HEK293 (cell line): ENCODE results near the gene HJURP.

ENCODE experiments used
- CTCF ChIA-PET: fragments of 350-600 bp; formaldehyde crosslinking; extraction: SDS; loops from one replicate; lab custom pipeline; 2021; ENCODE audit warnings: antibody characterized with exemption; lab: Yijun Ruan, JAX
- POLR2A ChIA-PET: fragments of 300-600 bp; formaldehyde crosslinking; extraction: SDS; loops from one replicate; lab custom pipeline; 2020; ENCODE audit warnings: antibody characterized with exemption, inconsistent platforms; lab: Yijun Ruan, JAX
- H3K27ac ChIP-seq: fragments of 200-500 bp; sonication (Bioruptor generic); 2 replicates; pipeline ENCODE4 v1.5.1; 2014; ENCODE audit warnings: low read depth, low read length, control low read depth, inconsistent platforms; ENCODE audit errors: extremely low read depth
- H3K36me3 ChIP-seq, 2 experiments: fragments of 200-500 bp in 1 of 2; sonication (Bioruptor generic) in 1 of 2; 1 replicate in 1 of 2; 2 replicates in 1 of 2; pipeline ENCODE4 v1.5.1; 2014 to 2017; ENCODE audit warnings: inconsistent platforms in 2 of 2, low read length in 2 of 2; ENCODE audit not compliant: control insufficient read depth in 2 of 2, insufficient read depth in 1 of 2
- H3K4me1 ChIP-seq: fragments of 200-500 bp; sonication (Bioruptor generic); 2 replicates; pipeline ENCODE4 v1.5.1; 2014; ENCODE audit warnings: mild to moderate bottlenecking, low read length, inconsistent platforms; ENCODE audit not compliant: control insufficient read depth, insufficient read depth
- H3K4me3 ChIP-seq: 2 replicates; pipeline ENCODE4 v1.5.1; 2011; ENCODE audit warnings: low read depth, mild to moderate bottlenecking, control low read depth, low read length, moderate library complexity
- H3K9me3 ChIP-seq: fragments of 200-500 bp; sonication (Bioruptor generic); 2 replicates; pipeline ENCODE4 v1.5.1; 2014; ENCODE audit warnings: low read depth, low read length, inconsistent platforms; ENCODE audit not compliant: control insufficient read depth, insufficient read depth
- EGR2 ChIP-seq: fragments of 450-650 bp; formaldehyde crosslinking; IDR thresholded peaks from 2 replicates; pipeline ENCODE4 v1.5.1; 2016; ENCODE audit warnings: low read depth, missing biosample characterization, missing genetic modification characterization
- GFI1B ChIP-seq: fragments of 450-650 bp; formaldehyde crosslinking; IDR thresholded peaks from 2 replicates; pipeline ENCODE4 v1.5.1; 2016; ENCODE audit warnings: missing biosample characterization, missing genetic modification characterization
- YY1 ChIP-seq: fragments of 450-650 bp; formaldehyde crosslinking; IDR thresholded peaks from 2 replicates; pipeline ENCODE4 v1.5.1; 2018; ENCODE audit warnings: missing biosample characterization, missing genetic modification characterization
- ZNF350 ChIP-seq: fragments of 450-650 bp; formaldehyde crosslinking; IDR thresholded peaks from 2 replicates; pipeline ENCODE4 v1.5.0; 2017; ENCODE audit warnings: missing biosample characterization, mild to moderate bottlenecking, missing genetic modification characterization
- ZNF404 ChIP-seq: fragments of 450-650 bp; formaldehyde crosslinking; IDR thresholded peaks from 2 replicates; pipeline ENCODE4 v1.5.1; 2017; ENCODE audit warnings: missing biosample characterization, missing genetic modification characterization
- ZNF585B ChIP-seq: fragments of 450-650 bp; formaldehyde crosslinking; IDR thresholded peaks from 2 replicates; pipeline ENCODE4 v1.5.1; 2016; ENCODE audit warnings: missing biosample characterization, missing genetic modification characterization
- ZNF621 ChIP-seq: fragments of 450-650 bp; formaldehyde crosslinking; IDR thresholded peaks from 2 replicates; pipeline ENCODE4 v1.5.1; 2017; ENCODE audit warnings: missing biosample characterization, missing genetic modification characterization
- ZNF664 ChIP-seq: fragments of 450-650 bp; formaldehyde crosslinking; IDR thresholded peaks from 2 replicates; pipeline ENCODE4 v1.5.1; 2016; ENCODE audit warnings: missing biosample characterization, missing genetic modification characterization
- TF ChIP-seq, protein P1 (sequence below): fragments of 450-650 bp; formaldehyde crosslinking; IDR thresholded peaks from 2 replicates; pipeline ENCODE4 v1.5.1; 2016; ENCODE audit warnings: missing biosample characterization, missing genetic modification characterization
- TF ChIP-seq, protein P2 (sequence below): fragments of 450-650 bp; formaldehyde crosslinking; IDR thresholded peaks from 2 replicates; pipeline ENCODE4 v1.5.1; 2016; ENCODE audit warnings: missing biosample characterization, missing genetic modification characterization
- TF ChIP-seq, protein P3 (sequence below): fragments of 450-650 bp; formaldehyde crosslinking; IDR thresholded peaks from 2 replicates; pipeline ENCODE4 v1.5.1; 2016; ENCODE audit warnings: missing biosample characterization, missing genetic modification characterization, borderline replicate concordance
- TF ChIP-seq, protein P4 (sequence below): fragments of 450-650 bp; formaldehyde crosslinking; IDR thresholded peaks from 2 replicates; pipeline ENCODE4 v1.5.1; 2016; ENCODE audit warnings: missing biosample characterization, missing genetic modification characterization, low read depth
- TF ChIP-seq, protein P5 (sequence below): fragments of 450-650 bp; formaldehyde crosslinking; conservative IDR thresholded peaks from 2 replicates; pipeline ENCODE4 v1.5.1; 2016; ENCODE audit warnings: low read depth, missing biosample characterization, missing genetic modification characterization
- TF ChIP-seq, protein P6 (sequence below): fragments of 450-650 bp; formaldehyde crosslinking; IDR thresholded peaks from 2 replicates; pipeline ENCODE4 v1.5.1; 2016; ENCODE audit warnings: missing biosample characterization, missing genetic modification characterization

HJURP gene

DNA sequence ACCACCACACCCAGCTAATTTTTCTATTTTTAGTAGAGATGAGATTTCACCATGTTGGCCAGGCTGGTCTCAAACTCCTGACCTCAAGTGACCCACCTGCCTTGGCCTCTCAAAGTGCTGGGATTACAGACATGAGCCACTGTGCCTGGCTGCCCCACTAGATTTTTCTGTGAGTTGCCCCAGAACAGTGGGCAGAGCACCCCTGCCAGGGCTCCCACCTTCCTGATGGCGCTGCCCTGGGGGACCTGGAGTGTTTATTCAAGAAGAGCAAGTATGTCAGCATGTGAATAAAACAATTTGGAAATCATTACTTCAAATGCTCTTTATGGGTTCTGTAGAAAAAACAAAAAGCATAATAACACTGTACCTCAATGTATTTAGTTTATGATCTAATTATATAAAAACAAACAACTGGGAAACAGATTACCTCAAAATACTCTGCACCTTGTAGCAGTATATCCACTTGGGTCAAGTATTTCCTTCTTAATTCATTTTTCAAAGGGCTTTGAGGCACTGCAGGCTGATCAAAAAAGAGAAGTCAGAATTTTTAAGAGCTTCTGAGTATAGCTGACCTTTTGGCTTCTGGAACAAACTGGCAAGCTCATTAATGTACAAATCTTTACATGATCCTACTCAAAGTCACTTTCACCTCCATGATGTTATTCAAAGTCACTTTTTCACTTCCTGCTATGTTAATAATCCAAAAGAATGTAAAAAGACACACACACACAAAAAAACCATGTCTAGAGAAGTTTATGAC lies 8.9 kb downstream of the HJURP start:
- Histone ChIP-seq H3K27ac (no peak overlapping the region), H3K9me3 (no peaks in the 10 kb centered on the region), H3K4me1 (no peaks in the 10 kb centered on the region), H3K36me3 (peaks cover 71 to 100% of the 10 kb centered on the region in 2 experiments)
- POLR2A ChIA-PET, result interaction anchor here (0.9 to 1.5 kb wide), 4 partner anchors 9 to 14 kb away, joined by 3 to 4 read pairs (median 3); partner anchors contain the start of gene HJURP
- TF ChIP-seq ZNF664 (tag by site-specific recombination), result no peak
- no peak for TF ChIP-seq EGR2 (tag by site-specific recombination)
- TF ChIP-seq ZNF350, result no peak
- TF ChIP-seq, protein P1, sequence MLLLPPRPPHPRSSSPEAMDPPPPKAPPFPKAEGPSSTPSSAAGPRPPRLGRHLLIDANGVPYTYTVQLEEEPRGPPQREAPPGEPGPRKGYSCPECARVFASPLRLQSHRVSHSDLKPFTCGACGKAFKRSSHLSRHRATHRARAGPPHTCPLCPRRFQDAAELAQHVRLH (tag by site-specific recombination), result no peak
- TF ChIP-seq YY1 (tag by site-specific recombination), result no peak
- TF ChIP-seq, protein P2, sequence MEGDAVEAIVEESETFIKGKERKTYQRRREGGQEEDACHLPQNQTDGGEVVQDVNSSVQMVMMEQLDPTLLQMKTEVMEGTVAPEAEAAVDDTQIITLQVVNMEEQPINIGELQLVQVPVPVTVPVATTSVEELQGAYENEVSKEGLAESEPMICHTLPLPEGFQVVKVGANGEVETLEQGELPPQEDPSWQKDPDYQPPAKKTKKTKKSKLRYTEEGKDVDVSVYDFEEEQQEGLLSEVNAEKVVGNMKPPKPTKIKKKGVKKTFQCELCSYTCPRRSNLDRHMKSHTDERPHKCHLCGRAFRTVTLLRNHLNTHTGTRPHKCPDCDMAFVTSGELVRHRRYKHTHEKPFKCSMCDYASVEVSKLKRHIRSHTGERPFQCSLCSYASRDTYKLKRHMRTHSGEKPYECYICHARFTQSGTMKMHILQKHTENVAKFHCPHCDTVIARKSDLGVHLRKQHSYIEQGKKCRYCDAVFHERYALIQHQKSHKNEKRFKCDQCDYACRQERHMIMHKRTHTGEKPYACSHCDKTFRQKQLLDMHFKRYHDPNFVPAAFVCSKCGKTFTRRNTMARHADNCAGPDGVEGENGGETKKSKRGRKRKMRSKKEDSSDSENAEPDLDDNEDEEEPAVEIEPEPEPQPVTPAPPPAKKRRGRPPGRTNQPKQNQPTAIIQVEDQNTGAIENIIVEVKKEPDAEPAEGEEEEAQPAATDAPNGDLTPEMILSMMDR (tag by site-specific recombination), result no peak
- no peak for TF ChIP-seq ZNF621 (tag by site-specific recombination)
- no peak for TF ChIP-seq GFI1B (tag by site-specific recombination)
- TF ChIP-seq ZNF585B (tag by site-specific recombination), result no peak
- TF ChIP-seq, protein P3, sequence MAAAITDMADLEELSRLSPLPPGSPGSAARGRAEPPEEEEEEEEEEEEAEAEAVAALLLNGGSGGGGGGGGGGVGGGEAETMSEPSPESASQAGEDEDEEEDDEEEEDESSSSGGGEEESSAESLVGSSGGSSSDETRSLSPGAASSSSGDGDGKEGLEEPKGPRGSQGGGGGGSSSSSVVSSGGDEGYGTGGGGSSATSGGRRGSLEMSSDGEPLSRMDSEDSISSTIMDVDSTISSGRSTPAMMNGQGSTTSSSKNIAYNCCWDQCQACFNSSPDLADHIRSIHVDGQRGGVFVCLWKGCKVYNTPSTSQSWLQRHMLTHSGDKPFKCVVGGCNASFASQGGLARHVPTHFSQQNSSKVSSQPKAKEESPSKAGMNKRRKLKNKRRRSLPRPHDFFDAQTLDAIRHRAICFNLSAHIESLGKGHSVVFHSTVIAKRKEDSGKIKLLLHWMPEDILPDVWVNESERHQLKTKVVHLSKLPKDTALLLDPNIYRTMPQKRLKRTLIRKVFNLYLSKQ, result no peak
- TF ChIP-seq, protein P4, sequence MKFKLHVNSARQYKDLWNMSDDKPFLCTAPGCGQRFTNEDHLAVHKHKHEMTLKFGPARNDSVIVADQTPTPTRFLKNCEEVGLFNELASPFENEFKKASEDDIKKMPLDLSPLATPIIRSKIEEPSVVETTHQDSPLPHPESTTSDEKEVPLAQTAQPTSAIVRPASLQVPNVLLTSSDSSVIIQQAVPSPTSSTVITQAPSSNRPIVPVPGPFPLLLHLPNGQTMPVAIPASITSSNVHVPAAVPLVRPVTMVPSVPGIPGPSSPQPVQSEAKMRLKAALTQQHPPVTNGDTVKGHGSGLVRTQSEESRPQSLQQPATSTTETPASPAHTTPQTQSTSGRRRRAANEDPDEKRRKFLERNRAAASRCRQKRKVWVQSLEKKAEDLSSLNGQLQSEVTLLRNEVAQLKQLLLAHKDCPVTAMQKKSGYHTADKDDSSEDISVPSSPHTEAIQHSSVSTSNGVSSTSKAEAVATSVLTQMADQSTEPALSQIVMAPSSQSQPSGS (tag by site-specific recombination), result no peak
- no peak for TF ChIP-seq ZNF404 (tag by site-specific recombination)
- TF ChIP-seq, all 188 proteins: peak for 0
- no peak overlapping the region for H3K4me3 ChIP-seq
- CTCF ChIA-PET, result no interaction called here

DNA sequence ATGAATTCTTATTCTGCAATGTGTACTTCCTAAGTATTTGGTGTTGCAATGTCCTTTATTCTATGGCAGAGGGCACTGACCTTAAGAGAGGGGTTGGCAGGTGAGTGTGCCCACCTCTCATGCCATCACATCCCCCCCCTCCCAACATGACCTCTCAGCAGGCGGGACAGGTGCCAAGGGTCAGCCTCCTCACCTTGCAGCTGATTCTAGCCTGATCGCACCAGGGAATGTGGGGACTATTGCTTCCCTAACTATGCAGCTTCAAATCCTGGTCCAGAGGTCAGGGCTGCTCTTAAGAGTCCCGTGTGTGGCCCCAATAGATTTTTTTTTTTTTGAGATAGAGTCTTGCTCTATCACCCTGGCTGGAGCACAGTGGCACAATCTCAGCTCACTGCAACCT lies 9.5 kb downstream of the HJURP start:
- TF ChIP-seq, protein P5, sequence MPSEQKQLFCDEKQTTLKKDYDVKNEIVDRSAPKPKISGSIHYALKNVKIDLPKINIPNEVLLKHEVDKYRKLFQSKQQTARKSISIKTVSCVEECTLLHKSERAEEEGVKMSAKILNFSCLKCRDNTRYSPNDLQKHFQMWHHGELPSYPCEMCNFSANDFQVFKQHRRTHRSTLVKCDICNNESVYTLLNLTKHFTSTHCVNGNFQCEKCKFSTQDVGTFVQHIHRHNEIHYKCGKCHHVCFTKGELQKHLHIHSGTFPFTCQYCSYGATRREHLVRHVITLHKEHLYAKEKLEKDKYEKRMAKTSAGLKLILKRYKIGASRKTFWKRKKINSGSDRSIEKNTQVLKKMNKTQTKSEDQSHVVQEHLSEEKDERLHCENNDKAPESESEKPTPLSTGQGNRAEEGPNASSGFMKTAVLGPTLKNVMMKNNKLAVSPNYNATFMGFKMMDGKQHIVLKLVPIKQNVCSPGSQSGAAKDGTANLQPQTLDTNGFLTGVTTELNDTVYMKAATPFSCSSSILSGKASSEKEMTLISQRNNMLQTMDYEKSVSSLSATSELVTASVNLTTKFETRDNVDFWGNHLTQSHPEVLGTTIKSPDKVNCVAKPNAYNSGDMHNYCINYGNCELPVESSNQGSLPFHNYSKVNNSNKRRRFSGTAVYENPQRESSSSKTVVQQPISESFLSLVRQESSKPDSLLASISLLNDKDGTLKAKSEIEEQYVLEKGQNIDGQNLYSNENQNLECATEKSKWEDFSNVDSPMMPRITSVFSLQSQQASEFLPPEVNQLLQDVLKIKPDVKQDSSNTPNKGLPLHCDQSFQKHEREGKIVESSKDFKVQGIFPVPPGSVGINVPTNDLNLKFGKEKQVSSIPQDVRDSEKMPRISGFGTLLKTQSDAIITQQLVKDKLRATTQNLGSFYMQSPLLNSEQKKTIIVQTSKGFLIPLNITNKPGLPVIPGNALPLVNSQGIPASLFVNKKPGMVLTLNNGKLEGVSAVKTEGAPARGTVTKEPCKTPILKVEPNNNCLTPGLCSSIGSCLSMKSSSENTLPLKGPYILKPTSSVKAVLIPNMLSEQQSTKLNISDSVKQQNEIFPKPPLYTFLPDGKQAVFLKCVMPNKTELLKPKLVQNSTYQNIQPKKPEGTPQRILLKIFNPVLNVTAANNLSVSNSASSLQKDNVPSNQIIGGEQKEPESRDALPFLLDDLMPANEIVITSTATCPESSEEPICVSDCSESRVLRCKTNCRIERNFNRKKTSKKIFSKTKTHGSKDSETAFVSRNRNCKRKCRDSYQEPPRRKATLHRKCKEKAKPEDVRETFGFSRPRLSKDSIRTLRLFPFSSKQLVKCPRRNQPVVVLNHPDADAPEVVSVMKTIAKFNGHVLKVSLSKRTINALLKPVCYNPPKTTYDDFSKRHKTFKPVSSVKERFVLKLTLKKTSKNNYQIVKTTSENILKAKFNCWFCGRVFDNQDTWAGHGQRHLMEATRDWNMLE (tag by site-specific recombination), result no peak
- TF ChIP-seq, protein P6, sequence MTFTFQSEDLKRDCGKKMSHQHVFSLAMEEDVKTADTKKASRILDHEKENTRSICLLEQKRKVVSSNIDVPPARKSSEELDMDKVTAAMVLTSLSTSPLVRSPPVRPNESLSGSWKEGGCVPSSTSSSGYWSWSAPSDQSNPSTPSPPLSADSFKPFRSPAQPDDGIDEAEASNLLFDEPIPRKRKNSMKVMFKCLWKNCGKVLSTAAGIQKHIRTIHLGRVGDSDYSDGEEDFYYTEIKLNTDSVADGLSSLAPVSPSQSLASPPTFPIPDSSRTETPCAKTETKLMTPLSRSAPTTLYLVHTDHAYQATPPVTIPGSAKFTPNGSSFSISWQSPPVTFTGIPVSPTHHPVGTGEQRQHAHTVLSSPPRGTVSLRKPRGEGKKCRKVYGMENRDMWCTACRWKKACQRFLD, result no peak
- no peak overlapping the region for H3K4me3 ChIP-seq
- ChIA-PET POLR2A (interaction anchor here (1.0 to 1.5 kb wide), 2 partner anchors 10 to 13 kb away, joined by 3 read pairs; partner anchors contain the start of gene HJURP), CTCF (interaction anchor here (0.6 kb wide), 1 partner anchor 1210 kb away, joined by 4 read pairs; no protein-coding TSS in a partner anchor)
- no peaks in the 10 kb centered on the region for H3K9me3 ChIP-seq
- no peaks in the 10 kb centered on the region for H3K4me1 ChIP-seq
- H3K27ac ChIP-seq, result no peak overlapping the region
- peaks cover 68 to 100% of the 10 kb centered on the region in 2 experiments for H3K36me3 ChIP-seq
